Spleen (tissue), 7 donors: ENCODE measurements around the gene PPP2R2D.

Experiments used
- POLR2A ChIP-seq, 3 donors: fragments of 450-650 bp; IDR thresholded peaks; one replicate each; pipeline ENCODE4 v1.5.1; 2017; ENCODE audit warnings: antibody characterized with exemption in 3 of 3, mild to moderate bottlenecking in 1 of 3
- TF ChIP-seq, protein P1 (sequence below), 11 experiments: fragments of 200-600 bp in 7 of 11; fragments of 450-650 bp in 4 of 11; sonication (generic) in 4 of 11; IDR thresholded peaks in 8 of 11; conservative IDR thresholded peaks in 3 of 11; 1 replicate in 7 of 11; 2 replicates in 4 of 11; pipeline versions ENCODE4 v1.4.0 to v1.8.0; 2016 to 2021; ENCODE audit warnings: antibody characterized with exemption in 11 of 11, inconsistent platforms in 4 of 11, mild to moderate bottlenecking in 1 of 11
- donor health status: DM: no; HTN: no; CAD: no; lungs with moderate emphysema.
- donor health status: DM: no; HTN: no; CAD: no.
- donor health status: DM: no; HTN: no; CAD: no.

DNA sequence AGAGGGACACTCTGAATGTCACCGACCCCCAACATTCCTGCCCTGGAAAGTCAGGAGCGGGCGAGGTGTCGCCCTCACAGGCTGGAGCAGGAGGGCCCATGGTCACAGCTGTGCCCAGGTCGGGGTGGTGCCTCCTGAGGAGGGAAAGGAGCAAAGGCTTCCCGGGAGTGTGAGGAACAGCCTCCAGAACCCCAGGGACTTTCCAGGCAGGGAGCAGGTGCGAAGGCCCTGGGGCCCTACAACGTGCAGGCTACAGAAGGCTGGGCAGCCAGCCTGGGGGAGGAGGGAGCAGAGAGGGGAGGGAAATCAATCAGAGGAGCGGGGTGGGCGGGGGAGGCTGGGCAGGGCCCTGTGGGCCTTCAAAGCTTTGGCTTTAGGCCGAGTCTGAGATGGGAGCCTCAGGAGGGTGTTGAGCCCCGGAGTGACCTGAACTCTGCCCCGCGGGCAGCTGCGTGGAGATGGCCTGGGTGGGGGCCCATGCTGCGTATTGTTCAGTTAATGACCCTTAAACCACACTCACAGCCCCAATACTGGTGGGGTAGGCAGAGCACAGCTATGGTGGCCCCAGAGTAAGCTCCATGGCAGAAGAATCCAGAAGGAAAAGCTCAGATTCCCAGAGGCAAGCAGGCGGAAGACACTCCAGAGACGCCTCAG lies 44.2 kb upstream of the PPP2R2D start:
- TF ChIP-seq, protein P1, sequence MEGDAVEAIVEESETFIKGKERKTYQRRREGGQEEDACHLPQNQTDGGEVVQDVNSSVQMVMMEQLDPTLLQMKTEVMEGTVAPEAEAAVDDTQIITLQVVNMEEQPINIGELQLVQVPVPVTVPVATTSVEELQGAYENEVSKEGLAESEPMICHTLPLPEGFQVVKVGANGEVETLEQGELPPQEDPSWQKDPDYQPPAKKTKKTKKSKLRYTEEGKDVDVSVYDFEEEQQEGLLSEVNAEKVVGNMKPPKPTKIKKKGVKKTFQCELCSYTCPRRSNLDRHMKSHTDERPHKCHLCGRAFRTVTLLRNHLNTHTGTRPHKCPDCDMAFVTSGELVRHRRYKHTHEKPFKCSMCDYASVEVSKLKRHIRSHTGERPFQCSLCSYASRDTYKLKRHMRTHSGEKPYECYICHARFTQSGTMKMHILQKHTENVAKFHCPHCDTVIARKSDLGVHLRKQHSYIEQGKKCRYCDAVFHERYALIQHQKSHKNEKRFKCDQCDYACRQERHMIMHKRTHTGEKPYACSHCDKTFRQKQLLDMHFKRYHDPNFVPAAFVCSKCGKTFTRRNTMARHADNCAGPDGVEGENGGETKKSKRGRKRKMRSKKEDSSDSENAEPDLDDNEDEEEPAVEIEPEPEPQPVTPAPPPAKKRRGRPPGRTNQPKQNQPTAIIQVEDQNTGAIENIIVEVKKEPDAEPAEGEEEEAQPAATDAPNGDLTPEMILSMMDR (IDR thresholded peaks at IDR 0.05 in 8 of 11, conservative IDR thresholded peaks at IDR 0.05 in 3 of 11), result no peak
- TF ChIP-seq POLR2A (IDR thresholded peaks at IDR 0.05), result no peak
